H1 (cell line): ENCODE data around the gene SP1. TPM values are rescaled to one million over a fixed set of nuclear protein-coding genes. Genes with fewer than 3 reads are reported as not detected.

ENCODE experiments used
- ASH2L ChIP-seq: fragments of 200-600, 300-600 bp; sonication (generic); IDR thresholded peaks from one replicate; pipeline ENCODE4 v1.7.1; 2017; ENCODE audit warnings: low read length
- BRCA1 ChIP-seq: IDR thresholded peaks from 2 replicates; pipeline ENCODE4 v1.6.1; 2012; ENCODE audit warnings: low read depth, low read length, improper control_type of control experiment
- CBX5 ChIP-seq: fragments of 300-800, 300-1000 bp; sonication (generic); IDR thresholded peaks from 2 replicates; pipeline ENCODE4 v1.7.1; 2016; ENCODE audit warnings: antibody characterized with exemption, low read length, low read depth
- CEBPB ChIP-seq: IDR thresholded peaks from 2 replicates; pipeline ENCODE4 v1.6.1; 2012; ENCODE audit warnings: low read depth, low read length
- CHD2 ChIP-seq: IDR thresholded peaks from 2 replicates; pipeline ENCODE4 v1.6.1; 2012; ENCODE audit warnings: low read length, improper control_type of control experiment
- CHD7 ChIP-seq: fragments of 300-600 bp; sonication (generic); IDR thresholded peaks from 2 replicates; pipeline ENCODE4 v1.7.1; 2012; ENCODE audit warnings: low read length, moderate library complexity, mild to moderate bottlenecking, inconsistent platforms; ENCODE audit not compliant: insufficient replicate concordance
- KDM5A ChIP-seq: fragments of 200-600 bp; IDR thresholded peaks from 2 replicates; pipeline ENCODE4 v1.7.1; 2012; ENCODE audit warnings: mild to moderate bottlenecking, low read length, inconsistent platforms, mixed read lengths
- POLR2A ChIP-seq, 2 experiments: IDR thresholded peaks; 1 replicate in 1 of 2; 2 replicates in 1 of 2; pipeline ENCODE4 v1.6.1; 2011; ENCODE audit warnings: low read depth in 2 of 2, low read length in 2 of 2, mild to moderate bottlenecking in 2 of 2; ENCODE audit errors: control extremely low read depth in 1 of 2
- RXRA ChIP-seq: IDR thresholded peaks from 2 replicates; pipeline ENCODE4 v1.6.1; 2011; ENCODE audit warnings: low read depth, mild to moderate bottlenecking, low read length, moderate library complexity; ENCODE audit not compliant: insufficient read depth
- SIN3A ChIP-seq, 2 experiments: IDR thresholded peaks in 1 of 2; conservative IDR thresholded peaks in 1 of 2; 2 replicates each; pipeline ENCODE4 v1.6.1; 2011 to 2012; ENCODE audit warnings: low read length in 2 of 2, improper control_type of control experiment in 1 of 2, low read depth in 1 of 2, mild to moderate bottlenecking in 1 of 2
- SP2 ChIP-seq: IDR thresholded peaks from 2 replicates; pipeline ENCODE4 v1.6.1; 2012; ENCODE audit warnings: mild to moderate bottlenecking, low read length, inconsistent platforms
- SUZ12 ChIP-seq: fragments of 200-600 bp; sonication (generic); IDR thresholded peaks from 2 replicates; pipeline ENCODE4 v1.6.1; 2012; ENCODE audit warnings: mild to moderate bottlenecking, inconsistent platforms, low read length, moderate library complexity, mixed read lengths
- polyA plus RNA-seq, 7 experiments: library from polyadenylated mRNA; depleted of rRNA in 3 of 7; stranded (reverse) in 5 of 7; unstranded in 2 of 7; fragments of >200 nt in 5 of 7; fragments of 200-250 nt in 2 of 7; gene quantifications; 1 replicate in 5 of 7; 2 replicates in 1 of 7; 4 replicates in 1 of 7; pipeline versions ENCODE4 v1.2.1 to v1.2.3, GENCODE V29; 2011 to 2013; ENCODE audit warnings: missing spikeins in 2 of 7, mixed read lengths in 2 of 7
- total RNA-seq: library from RNA; stranded (reverse); fragmentation: NEBNext Ultra II Directional; extraction: Animal tissue kit (Norgen Biotek cat#: 25700); gene quantifications from 2 replicates; pipeline ENCODE4 v1.2.1, GENCODE V29; 2021

The SP1 gene
- total and polyA plus RNA-seq, 2 of the 8 experiments (the other 6 are each of a cell fraction or from before 2014, with no cell fraction given), result 50.7 to 75.2 TPM

DNA sequence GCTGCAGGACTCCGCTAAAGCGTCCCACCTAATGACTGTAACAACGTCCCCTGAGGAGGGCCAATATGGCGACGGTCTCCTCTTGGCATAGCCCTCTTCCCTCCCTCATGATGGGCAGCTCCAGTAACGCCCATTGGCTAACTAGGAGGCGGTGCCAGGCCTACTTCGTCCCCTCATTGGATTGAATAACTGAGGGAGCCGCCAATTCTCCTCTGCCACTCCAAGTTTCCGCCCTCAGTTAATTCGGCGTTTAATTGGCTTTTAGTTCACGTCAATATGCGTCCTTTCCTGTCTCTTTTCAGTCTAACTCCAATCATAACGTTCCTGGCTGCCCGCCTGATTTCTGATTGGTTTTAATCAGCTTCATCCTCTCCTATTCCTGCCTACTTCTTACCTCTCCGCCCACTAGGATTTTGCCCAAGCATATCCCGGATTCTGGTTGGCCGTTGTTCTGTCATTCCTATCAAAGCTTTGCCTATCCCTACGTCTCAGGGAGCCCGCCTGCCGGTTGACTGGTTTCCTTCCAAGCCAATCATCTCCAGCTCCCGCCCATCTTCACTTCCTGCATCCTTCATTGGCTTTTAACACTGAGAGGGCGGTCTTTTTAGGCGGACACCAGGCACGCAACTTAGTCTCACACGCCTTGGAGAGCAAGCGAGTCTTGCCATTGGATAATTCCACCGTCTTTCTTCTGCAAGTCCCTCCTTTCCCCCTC, 430 bp upstream of the SP1 start (continued):
- TF ChIP-seq CHD7 (no peak), CBX5 (no peak), SP2 (peak; percentile 99), BRCA1 (no peak), KDM5A (no peak), ASH2L (no peak), CHD2 (peak; percentile 97), RXRA (no peak), SIN3A (conservative IDR thresholded peaks at IDR 0.05 in 1 of 2, IDR thresholded peaks at IDR 0.05 in 1 of 2; ENCODE audit: low read depth in 1 of 2, low read length in 2 of 2) (0 out of 4 replicates have a peak, but pooled peaks of 1 of the 2 experiments have one; percentile 19), CEBPB (no peak), SUZ12 (no peak), POLR2A (IDR thresholded peaks at IDR 0.05; ENCODE audit: control extremely low read depth in 1 of 2, low read depth in 2 of 2, low read length in 2 of 2) (peak; percentile 93 to 98)
